Esophagus (tissue), 2 donors: ENCODE data around the gene AUNIP. TPM values are rescaled to one million over a fixed set of nuclear protein-coding genes. Genes with fewer than 3 reads are reported as not detected.

Experiments used
- H3K27ac ChIP-seq, 2 donors: one replicate each; pipeline ENCODE4 v1.5.1; 2013; ENCODE audit warnings: low read depth in 2 of 2, mild to moderate bottlenecking in 2 of 2, inconsistent platforms in 1 of 2, low read length in 1 of 2, moderate library complexity in 1 of 2
- H3K27me3 ChIP-seq, 2 donors: one replicate each; pipeline ENCODE4 v1.6.1; 2013; ENCODE audit warnings: low read length in 2 of 2, control low read depth in 1 of 2, mild to moderate bottlenecking in 1 of 2; ENCODE audit not compliant: insufficient read depth in 2 of 2, control insufficient read depth in 1 of 2
- H3K36me3 ChIP-seq, 2 donors: one replicate each; pipeline ENCODE4 v1.6.1; 2013; ENCODE audit warnings: low read length in 1 of 2; ENCODE audit not compliant: control insufficient read depth in 2 of 2, insufficient read depth in 2 of 2
- H3K4me1 ChIP-seq, 2 donors: one replicate each; pipeline ENCODE4 v1.6.1; 2013; ENCODE audit warnings: low read length in 1 of 2; ENCODE audit not compliant: control insufficient read depth in 2 of 2, insufficient read depth in 2 of 2
- H3K4me3 ChIP-seq, 2 donors: one replicate each; pipeline ENCODE4 v1.5.1; 2013; ENCODE audit warnings: low read length in 2 of 2, mild to moderate bottlenecking in 2 of 2, low read depth in 1 of 2, moderate library complexity in 1 of 2
- H3K9me3 ChIP-seq, 2 donors: one replicate each; pipeline ENCODE4 v1.6.1; 2013; ENCODE audit warnings: mild to moderate bottlenecking in 2 of 2, low read depth in 1 of 2, low read length in 1 of 2, moderate library complexity in 1 of 2; ENCODE audit not compliant: control insufficient read depth in 2 of 2, insufficient read depth in 1 of 2
- WGBS, 2 donors: extraction: QIAGEN DNeasy Blood & Tissue Kit; methylation state at CpG; one replicate each; pipeline ENCODE4 v1.1.7; 2013; 5-methylcytosine and 5-hydroxymethylcytosine counted together
- polyA plus RNA-seq, 2 donors: library from polyadenylated mRNA; stranded (reverse); fragments of 200-250 nt; gene quantifications; one replicate each; pipeline ENCODE4 v1.2.3, GENCODE V29; 2013
- donor health status: healthy with polysubstance abuse.
- donor health status: Bipolar disorder and iron deficiency.

Gene AUNIP
- polyA plus RNA-seq, 2 donors = 1.1 to 2.0 TPM

DNA sequence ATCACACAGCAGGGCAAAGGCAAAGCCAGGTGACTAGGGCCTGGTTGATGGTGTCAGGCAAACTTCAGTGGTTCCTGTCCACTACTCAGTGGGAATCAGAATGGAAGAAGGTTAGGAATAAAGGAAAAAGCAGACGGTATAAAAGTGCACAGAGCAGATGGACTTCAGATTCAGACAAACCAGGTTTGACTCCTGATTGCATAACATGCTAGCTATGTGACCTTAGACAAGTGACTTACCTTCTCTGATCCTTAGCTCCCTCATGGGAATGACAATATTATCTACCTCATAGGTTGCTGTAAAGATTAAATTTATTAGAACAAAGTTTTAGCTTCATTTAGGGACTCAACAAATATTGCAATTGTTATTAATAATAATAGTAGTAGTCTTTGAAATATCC is 11.4 kb upstream of the AUNIP start:
- no peaks in the 10 kb centered on the region for H3K9me3 ChIP-seq
- WGBS, 2 donors = 59 to 76% methylated on average over 1 of the region's 1 CpG
- no peaks in the 10 kb centered on the region for H3K27me3 ChIP-seq
- peaks cover 0 to 3% of the 10 kb centered on the region in 2 donors for H3K36me3 ChIP-seq
- H3K27ac ChIP-seq = peak overlapping the region in 1 of 2 donors; percentile 20
- no peak overlapping the region for H3K4me3 ChIP-seq
- peaks cover 6 to 24% of the 10 kb centered on the region in 2 donors for H3K4me1 ChIP-seq

DNA sequence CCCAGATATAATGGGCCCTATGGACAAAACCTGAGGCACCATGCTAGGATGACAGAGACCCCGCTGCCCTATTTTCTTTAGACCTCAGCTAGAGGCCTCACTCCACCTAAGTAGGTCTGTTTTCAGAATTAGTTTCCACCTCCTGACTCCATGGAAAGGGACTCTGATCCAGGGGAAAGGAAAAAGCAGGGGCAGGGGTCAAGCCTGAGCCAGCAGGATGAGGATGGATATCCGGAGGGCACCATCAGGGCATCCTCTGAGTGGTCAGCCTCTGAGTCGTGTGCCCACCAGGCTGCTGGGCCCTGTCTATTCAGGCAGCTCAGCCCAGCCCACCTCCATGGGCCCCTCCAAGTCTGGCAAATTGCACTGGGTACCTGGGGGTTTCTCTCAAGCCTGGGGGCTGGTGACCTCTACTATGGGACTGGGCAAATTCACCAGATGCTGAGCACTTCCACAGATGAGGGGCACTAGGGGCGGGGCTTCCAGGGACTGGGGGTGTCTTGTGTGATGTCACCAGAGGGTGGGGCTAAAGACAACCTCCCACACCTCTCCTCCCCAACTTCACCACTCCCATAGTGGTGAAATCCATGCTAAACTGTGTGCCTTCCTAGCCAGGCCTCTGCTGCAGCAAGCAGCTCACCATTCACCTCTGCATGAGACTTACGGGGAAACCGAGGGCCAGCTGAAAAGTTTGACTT is 10.8 kb upstream of the AUNIP start:
- Histone ChIP-seq H3K27me3 (no peaks in the 10 kb centered on the region), H3K9me3 (no peaks in the 10 kb centered on the region), H3K4me3 (no peak overlapping the region), H3K27ac (peak overlapping the region in 1 of 2 donors; percentile 20), H3K36me3 (peaks cover 0 to 3% of the 10 kb centered on the region in 2 donors), H3K4me1 (peaks cover 6 to 24% of the 10 kb centered on the region in 2 donors)
- WGBS, 2 donors = 62 to 88% methylated on average over 6 of the region's 6 CpGs

DNA sequence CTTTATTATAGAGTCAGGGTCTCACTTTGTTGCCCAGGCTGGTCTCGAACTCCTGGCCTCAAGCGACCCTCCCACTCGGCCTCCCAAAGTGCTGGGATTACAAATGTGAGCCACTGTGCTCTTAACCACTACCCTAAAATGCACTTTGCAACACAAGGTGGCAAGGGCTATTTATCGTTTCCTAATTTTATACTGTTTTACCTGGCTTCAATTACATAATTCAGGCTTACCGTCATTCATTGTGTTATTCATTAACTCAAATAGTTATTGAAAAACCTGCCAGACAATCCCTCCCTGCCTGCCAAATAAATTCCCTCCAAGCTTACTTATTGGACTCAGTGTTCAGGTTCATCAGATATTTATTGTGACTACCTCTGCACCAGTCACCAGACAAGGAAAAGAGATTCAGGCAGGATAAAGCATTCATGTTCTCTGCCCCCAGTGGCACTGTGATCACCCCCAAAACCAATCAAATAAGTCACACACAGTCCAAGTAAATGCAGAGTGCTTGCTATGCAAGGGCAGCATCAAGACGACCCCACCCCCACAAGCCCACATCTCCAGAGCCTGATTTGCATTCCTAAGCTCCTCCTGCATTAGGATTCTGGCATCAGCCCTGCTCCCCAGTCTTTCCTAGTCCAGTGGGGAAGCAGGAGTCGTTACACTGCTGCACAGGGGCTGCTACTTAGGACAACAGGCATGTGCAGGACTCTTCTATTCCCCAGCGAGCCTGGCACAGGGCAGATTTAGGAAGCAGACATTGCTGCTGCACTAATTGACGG is 8.1 kb upstream of the AUNIP start:
- Histone ChIP-seq H3K4me3 (no peak overlapping the region), H3K27me3 (no peaks in the 10 kb centered on the region), H3K4me1 (peaks cover 6 to 31% of the 10 kb centered on the region in 2 donors), H3K27ac (peak overlapping the region; percentile 32 to 56), H3K9me3 (no peaks in the 10 kb centered on the region), H3K36me3 (peaks cover 0 to 11% of the 10 kb centered on the region in 2 donors)
- 53 to 57% methylated on average over 9 of the region's 9 CpGs for WGBS, 2 donors

DNA sequence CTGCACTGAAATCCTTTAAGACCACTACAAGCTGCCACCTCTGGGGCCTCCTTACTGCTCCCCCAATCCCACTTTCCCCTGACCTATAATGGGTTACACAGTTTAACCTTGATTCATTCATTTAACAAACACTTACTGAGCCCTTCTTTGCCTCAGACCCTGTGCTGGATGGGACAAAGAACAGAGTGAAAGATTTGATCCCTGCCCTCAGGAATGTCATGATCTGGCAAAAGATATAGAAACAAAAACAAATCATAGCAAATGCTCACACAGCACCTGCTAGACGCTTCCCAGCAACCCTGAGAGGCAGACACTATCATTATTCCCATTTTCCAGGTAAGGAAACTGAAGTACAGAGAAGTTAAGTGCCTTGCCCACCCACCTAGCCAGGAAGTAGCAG is 7.0 kb upstream of the AUNIP start:
- WGBS, 2 donors = 67 to 75% methylated on average over 1 of the region's 1 CpG
- H3K36me3 ChIP-seq = peaks cover 0 to 11% of the 10 kb centered on the region in 2 donors
- peaks cover 2 to 26% of the 10 kb centered on the region in 2 donors for H3K4me1 ChIP-seq
- H3K4me3 ChIP-seq = no peak overlapping the region
- no peak overlapping the region for H3K27ac ChIP-seq
- H3K9me3 ChIP-seq = no peaks in the 10 kb centered on the region
- no peaks in the 10 kb centered on the region for H3K27me3 ChIP-seq

DNA sequence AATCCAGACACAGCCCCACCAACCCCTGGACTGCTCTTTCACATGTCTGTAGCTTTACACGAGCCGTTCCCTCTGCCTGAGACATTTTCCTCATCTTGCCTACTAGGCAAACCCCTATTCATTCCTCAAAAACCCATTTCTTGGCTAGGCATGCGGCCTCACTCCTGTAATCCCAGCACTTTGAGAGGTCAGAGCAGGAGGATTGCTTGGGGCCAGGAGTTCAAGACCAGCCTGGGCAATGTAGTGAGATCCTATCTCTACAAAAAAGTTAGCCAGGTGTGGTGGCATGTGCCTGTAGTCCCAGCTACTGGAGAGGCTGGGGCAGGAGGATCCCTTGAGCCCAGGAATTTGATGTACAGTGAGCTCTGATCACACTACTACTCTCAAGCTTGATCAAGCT is 5.2 kb upstream of the AUNIP start:
- Histone ChIP-seq H3K4me1 (peaks cover 0 to 22% of the 10 kb centered on the region in 2 donors), H3K36me3 (peaks cover 0 to 8% of the 10 kb centered on the region in 2 donors)
- WGBS, 2 donors = 91 to 94% methylated on average over 3 of the region's 3 CpGs

DNA sequence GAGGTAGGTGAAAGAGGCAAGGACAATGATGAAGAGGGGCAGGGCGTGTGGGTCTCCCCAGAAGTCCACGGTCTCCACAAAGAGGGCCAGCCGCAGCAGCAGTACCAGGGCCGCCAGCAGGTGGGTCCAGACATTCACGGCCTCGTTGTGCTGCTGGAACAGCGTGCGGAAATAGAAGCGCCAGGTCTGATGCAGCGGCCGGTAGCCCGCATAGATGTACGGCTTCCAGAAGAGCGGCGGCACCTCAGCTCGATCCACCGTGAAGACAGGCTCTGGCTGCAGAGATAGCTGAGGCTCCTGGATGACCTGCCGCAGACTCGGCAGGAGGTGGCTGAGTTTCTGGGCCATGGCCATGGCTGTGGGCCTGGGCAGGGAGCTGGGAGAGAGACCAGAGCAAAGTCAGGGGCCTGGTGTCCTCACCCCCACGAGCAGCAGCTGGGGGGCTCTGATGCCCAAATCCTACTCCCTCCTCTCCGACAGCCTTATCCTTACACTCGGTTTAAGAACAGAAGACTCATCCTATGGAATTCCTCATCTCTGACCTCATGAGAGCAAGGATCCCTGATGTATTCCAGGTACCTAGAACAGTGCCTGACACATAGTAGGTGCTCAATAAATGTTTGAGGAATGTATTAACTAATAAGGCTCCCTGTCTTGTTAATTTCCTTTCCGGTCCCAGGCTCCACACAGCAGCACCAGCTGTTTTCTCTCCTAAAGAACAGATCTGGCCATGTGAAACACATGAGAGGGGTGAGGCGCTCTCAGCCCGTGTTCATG is 4.4 kb upstream of the AUNIP start:
- WGBS, 2 donors = 67 to 71% methylated on average over 25 of the region's 25 CpGs
- Histone ChIP-seq H3K9me3 (no peaks in the 10 kb centered on the region), H3K36me3 (peaks cover 0 to 8% of the 10 kb centered on the region in 2 donors), H3K4me1 (peaks cover 2 to 27% of the 10 kb centered on the region in 2 donors), H3K4me3 (no peak overlapping the region), H3K27me3 (no peaks in the 10 kb centered on the region), H3K27ac (peak overlapping the region; percentile 45 to 46)

More for the DNA sequence above, 5.2 kb upstream of the AUNIP start:
- no peak overlapping the region for H3K4me3 ChIP-seq
- no peak overlapping the region for H3K27ac ChIP-seq
- H3K27me3 ChIP-seq = no peaks in the 10 kb centered on the region
- no peaks in the 10 kb centered on the region for H3K9me3 ChIP-seq

DNA sequence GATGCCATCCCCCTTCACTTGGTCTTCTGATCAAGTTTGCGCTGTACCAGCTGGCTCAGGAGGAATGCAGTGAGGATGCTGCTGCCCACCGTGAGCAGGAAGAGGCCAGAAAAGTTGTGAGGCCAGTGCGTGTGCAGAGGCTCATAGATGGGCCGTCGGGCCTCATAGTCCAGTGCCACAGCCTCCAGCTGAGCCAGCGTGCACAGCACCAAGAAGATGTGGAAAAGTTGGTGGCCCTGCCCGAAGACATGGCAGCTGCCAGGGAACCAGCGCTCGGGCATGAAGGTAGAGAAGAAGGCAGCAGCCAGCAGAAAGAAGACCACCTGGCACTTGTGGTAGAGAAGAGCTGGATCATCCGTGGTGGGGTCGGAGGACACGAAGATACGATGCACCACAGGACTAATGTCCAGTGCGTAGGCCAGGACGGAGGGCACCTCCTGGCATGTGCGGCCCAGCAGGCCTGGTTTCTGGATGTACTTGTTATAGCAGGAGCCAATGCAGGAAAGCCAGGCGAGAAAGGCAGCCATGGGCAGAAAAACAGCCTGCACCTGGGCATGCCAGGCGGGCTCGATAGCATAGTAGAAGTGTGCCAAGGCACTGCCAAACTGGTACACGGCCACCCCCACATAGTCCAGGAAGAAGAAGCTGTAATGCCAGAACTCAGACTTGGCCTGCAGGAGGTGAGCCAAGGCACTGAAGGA is 3.7 kb upstream of the AUNIP start:
- 73 to 79% methylated on average over 20 of the region's 20 CpGs for WGBS, 2 donors
- no peaks in the 10 kb centered on the region for H3K9me3 ChIP-seq
- H3K4me1 ChIP-seq = peaks cover 2 to 26% of the 10 kb centered on the region in 2 donors
- peak overlapping the region in 1 of 2 donors; percentile 45 for H3K27ac ChIP-seq
- H3K4me3 ChIP-seq = no peak overlapping the region
- H3K36me3 ChIP-seq = peaks cover 0 to 8% of the 10 kb centered on the region in 2 donors
- H3K27me3 ChIP-seq = no peaks in the 10 kb centered on the region

DNA sequence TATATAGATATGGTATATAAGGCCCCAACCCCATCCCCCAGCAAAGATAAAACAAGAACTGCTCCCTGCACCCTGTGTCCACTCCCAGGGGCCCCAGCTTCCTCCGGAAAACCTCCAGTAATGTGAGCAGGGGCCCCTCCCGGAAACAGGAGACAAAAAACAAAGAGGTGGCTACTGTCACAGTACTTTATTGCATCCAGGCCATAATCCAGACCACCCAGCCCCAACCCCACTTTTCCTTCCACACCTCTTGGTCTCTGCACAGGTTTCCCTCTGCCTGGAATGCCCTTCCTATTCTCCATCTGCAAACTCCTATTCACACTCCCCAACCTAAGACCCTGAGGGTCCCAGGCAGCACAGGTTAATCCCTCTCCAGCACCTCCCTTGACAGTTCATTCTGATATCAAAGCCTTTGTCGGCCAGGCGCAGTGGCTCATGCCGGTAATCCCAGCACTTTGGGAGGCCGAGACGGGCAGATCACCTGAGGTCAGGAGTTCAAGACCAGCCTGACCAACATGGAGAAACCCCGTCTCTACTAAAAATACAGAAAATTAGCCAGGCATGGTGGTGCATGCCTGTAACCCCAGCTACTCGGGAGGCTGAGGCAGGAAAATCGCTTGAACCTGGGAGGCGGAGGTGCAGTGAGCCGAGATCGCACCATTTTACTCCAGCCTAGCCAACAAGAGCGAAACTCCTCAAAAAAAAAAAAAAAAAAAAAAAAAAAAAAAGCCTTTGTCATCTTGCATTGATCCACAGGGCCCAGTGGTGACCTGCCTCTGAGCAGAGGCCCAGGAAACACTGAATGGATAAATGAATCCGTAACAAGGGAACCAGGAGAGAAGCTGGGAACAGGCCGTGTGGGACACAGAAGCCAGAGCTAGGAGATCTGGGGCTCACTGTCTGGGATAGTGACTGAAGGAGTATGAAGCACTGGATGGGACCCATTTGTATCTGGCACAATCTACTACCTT is 2.3 kb upstream of the AUNIP start:
- H3K27me3 ChIP-seq = no peaks in the 10 kb centered on the region
- H3K9me3 ChIP-seq = no peaks in the 10 kb centered on the region
- peaks cover 0 to 8% of the 10 kb centered on the region in 2 donors for H3K36me3 ChIP-seq
- H3K27ac ChIP-seq = no peak overlapping the region
- peaks cover 2 to 20% of the 10 kb centered on the region in 2 donors for H3K4me1 ChIP-seq
- no peak overlapping the region for H3K4me3 ChIP-seq
- WGBS, 2 donors = 73 to 85% methylated on average over 16 of the region's 16 CpGs
